ENCODE data around the gene SERPINA12.
"Not testable (repeated sequence)": the region's sequence is repeated elsewhere in the genome, so short reads cannot be mapped to it uniquely, and the experiment has no call there.

Gene SERPINA12

DNA sequence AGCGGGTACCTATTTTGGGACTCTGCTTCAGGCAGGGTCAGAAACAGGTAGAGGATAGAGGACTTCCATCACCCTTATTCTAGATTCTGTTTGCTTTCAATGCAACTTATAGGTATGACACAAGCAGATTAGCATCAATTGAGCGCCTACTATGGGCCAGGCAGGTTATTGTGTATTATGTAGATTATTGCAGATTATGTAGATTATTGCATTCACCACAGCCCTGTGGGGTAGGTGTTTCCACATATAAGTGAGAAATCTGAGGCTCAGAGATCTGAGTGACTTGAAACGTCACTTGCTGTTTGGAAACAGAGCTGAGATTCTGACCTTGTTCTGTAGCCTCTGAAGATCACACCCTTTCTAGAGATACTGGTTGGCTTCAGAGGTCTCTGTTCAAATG, 26.2 kb upstream of the SERPINA12 start:
- no peak for DNase-seq

DNA sequence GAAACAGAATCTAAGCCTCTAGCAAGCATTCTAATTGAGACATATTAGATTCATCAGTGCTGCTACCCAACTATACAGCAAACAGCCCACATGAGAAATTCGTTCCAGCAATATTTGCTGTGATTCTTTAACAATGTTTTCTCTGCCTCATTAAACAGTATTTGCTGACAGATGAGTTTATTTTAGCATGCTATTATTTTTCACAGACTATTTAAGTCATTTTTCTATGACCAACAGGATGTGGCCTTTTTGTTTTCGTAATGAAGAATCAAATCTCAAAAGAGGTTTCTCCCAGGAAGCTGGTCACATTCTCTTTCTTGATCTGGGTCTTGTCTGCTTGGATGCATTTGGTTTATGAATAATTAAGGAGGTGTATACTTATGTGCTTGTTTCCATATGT, 23.2 kb upstream of the SERPINA12 start:
- no peak for DNase-seq

DNA sequence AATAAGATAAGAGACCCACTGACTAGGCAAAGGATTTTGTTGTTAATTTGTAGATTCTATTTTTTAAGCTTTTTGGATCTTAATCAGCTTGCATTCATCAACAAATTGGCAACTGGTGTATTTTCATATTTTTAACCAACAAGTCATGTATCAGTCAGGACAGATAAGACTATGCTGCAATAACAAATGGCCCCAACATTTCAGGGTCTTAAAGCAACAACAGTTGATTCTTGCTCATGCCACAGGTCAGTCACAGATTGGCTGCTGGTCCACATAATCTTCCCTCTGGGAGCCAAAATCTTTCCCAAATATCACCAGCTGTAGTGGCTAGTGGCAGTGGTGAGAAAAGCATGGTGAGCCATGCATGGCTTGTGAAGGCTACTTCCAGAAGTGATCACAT, 21.9 kb upstream of the SERPINA12 start:
- DNase-seq, result no peak

DNA sequence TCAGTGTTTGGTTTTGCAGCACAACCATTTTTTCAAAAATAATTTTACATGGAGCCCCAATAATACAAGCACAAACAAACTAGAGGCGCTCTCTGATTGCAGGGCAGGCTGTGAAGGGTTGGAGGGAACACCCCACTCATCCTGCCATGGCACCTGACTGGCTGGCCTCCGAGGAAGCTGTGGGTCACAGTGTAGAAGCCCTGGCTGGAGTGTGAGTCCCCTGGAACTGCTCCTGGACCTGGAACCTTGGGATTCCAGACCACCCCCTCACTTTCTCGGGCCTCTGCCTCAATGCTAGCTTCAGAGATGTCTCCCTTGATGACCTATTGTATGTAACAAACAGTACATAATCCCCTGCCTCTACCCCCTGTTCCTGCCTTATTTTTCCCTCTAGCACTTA, 14.8 kb upstream of the SERPINA12 start:
- DNase-seq, result no peak

DNA sequence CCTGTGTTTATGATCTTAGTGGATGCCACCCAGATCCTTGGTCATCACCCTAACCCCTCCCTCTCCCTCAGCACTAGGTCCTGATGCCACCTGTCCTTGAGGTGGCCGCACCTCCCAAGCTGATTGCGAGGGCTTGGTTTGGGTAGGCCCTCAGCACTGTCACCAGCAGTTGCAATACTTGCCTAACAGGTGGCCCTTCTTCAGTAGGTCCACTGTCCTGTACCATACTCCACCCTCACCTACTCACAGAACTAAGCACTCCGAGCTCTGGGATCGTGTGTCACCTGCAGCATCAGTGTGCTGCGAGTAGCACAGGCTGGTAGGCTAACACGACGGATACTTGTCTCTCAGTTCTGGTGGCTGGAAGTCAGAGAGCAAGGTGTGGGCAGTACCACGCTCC, 14.0 kb upstream of the SERPINA12 start:
- DNase-seq, result no peak

DNA sequence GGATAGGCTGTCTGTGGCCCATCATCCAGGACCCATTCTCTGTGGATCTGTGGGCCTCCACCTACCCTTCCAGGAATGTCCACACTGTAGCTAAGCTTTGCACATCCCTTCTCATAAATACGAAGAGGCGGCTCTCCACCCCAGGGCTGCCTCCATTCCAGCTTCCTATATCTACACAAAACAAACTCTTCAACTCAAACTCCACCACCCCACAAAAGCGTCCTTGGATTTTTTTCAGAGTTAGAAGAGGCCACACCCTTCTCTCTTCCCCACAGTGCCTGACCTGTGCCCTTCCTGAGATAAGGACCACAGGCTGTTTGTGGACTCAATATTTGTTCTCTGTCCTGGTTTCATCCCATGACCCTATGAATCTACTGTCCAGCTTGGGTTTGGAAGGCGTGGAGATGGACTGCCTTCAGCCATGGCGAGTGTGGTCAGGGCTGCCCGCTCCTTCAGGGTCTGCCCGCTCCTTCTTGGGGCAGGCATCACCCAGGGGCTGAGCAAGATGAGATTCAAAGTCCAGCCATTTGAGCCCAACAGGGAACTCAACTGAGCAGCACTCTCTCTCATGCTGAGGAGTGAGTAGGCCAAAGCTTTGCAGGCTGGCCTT, 13.0 kb upstream of the SERPINA12 start:
- DNase-seq, result no peak

DNA sequence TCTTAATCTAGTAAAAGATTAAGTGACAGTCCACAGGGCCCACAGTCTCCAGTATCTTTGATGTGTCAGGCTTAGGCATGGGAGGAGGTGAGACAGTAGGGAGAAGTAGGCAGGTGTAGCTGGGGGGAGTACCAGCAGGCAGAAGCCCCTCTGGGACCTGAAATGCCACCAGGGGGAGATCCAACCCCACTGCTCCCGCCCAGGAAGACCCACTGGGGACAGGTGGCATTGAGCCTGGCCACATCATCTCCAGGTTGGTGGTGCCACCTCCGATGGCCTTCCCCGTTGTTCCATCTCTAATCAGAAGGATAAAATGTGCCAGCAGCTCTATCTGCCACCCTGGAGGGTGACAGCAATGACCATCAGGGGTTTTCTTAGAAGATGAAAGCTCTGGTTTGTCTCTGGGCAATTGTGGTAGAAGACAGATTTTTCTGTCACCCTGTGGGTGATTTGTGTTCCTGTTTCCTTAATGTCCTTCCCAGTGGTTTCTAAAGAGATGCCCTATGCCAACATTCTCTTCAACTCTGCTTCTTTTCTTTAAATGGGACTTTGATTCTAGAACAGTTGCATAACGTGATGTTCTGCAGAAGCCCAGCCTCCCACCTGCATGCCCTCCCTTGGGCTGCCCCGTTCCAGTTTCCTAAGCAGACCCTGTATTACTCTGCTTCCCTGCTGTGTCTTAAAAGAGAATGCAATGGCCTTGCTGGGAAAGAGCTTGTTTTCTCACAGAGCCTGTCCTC, 12.3 kb upstream of the SERPINA12 start:
- DNase-seq, result no peak

DNA sequence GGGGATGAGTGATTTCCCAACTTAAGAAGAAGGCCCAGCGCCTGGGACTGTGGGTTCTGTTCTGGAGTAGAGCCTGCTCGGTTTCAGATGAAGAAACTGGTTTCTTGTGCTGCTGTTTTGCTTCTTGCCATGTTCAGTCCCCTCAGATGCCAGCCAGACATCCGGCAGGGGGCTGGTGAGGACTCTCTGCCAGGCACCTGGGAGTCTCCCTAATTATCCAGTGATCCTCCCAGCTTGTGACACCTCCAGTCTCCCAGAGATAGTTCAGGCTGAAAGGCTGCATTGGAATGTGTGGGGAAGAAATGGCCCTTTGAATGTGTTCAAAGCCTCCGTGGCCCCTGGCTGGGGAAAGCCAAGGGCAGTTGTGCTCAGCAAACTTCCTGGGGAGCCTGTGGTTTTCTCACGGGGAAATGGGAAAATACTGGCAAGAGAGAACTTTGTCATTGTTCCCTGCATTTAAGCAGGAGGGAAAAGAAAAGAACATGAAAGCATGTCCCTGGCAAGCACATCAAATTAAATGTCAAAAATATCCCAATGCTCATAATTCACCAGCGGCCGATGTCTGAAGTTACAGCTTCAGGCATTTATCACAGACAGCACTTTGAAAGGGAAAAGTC, 8.5 kb upstream of the SERPINA12 start:
- no peak for DNase-seq

DNA sequence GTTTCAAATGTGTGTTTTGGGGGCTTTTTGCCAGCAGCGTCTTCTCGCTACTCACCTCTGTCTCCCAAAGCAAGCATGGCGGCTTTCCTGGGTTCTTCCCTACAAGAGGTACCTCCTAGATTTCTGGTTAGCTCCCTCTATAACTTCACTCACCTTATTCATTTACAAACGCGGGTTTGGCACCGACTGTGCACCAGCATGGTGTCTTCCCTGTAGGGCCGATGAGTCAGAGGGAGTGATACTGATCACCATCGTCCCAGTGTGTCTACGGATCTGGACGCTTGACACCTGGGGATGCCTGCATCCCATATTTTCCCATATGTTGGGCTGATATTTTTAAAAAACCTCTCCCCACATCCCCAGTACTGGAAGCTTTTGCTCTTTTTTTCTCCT, 8.0 kb upstream of the SERPINA12 start:
- no peak for DNase-seq

DNA sequence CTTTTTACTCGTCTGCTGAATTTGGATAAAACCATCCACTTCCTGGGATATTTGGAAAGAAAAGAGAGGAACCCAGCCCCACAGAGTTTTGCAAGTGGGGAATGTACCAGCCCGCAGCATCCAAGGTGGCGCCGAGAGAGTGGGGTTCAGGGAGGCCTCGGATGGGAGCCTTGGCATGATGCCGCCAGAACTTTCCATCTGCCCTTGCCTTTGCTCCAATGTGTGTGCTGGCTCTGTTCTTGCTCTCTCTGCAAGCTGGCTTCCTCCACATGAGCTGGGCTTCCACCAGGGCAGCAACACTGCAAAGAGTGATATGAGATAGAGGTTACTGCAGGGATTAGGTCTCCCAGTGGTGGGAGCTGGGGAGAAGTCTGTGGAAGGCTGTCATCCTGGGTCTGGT, 6.6 kb upstream of the SERPINA12 start:
- DNase-seq, result no peak

DNA sequence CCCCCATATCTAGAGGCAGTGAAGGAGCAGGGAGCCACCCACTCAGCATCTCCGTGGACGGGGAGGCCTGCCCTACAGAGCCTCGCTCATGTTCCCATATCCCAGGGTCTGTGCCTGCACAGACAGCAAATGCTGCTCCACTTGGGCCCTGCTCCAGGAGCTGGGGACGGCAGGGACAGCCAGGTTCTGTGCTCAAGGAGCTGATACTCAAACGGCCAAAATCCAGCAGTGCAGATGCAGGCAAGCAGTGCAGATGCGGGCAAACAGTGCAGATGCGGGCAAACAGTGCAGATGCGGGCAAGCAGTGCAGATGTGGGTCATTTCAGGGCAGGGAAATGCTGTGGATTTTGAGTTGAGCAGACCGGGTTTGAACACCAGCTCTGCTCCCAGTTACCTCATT, 6.2 kb upstream of the SERPINA12 start:
- no peak for DNase-seq

DNA sequence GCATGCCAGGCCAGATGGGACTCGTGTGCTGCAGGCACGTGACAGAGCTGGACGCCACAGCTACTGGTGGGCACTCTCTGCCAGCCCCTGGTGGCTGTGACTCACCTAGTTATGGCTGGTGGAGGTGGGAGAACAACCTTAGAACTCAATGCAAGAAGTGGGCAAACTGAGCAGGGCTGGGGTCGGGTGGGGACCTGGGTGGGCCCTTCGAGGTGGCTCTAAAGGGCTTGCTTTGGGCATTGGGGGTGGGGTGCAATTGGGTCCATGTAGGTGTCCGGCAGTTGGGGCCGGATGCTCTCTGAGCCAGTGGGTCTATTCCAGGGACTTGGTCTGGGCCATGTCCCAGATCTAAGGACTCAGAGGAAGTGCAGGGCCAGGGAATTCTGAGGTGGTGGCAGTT, 5.1 kb upstream of the SERPINA12 start:
- no peak for DNase-seq

DNA sequence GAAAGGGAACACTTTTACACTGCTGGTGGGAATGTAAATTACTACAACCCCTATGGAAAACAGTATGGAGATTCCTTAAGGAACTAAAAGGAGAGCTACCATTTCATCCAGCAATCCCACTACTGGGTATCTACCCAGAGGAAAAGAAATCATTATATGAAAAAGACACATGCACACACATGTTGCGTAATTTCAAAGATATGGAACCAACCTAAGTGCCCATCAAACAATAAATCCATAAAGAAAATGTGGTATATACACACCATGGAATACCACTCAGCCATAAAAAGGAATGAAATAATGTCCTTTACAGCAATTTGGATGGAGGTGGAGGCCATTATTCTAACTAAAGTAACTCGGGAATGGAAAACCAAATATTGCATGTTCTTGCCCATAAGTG, 1.2 kb upstream of the SERPINA12 start:
- not testable (repeated sequence) for DNase-seq

DNA sequence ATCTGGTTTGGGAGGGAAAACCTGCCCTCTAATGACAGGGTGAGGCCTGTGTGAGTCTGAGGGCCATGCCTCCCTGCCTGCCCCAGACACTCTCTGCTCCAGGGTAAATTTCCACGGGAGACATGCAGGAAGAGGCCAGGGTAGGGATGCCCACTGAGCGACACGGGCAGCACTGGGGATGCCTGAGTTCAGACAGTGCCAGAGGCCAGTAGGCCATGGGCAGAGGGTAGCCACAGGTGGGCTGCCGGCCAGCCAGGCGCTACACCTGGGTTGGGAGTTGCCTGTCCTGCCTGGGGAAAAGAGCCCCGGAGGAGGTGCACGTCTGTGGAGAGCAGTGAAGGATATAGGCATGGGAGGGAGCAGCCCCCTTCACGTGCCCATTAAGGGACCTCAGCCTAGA, 3.6 kb downstream of the SERPINA12 start:
- no peak for DNase-seq

DNA sequence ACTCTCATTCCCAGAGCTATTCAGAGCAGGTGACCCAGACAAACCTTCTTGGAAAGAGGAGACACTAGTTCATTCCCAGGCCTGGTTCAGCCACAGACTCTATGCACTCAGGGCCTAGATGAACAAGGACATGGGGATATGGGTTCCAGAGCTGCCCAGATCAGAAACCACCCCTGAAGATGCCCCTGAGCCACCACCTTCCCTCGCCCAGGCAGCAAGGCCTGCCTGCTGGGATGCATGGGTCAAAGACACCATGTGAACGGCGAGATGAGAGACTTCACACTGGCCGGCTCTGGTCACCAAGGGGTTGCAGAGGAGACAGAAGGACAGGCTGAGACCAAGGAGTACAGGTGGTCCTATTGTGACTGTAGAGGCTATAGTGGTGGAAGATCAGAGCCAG, 4.1 kb downstream of the SERPINA12 start:
- DNase-seq, result no peak

DNA sequence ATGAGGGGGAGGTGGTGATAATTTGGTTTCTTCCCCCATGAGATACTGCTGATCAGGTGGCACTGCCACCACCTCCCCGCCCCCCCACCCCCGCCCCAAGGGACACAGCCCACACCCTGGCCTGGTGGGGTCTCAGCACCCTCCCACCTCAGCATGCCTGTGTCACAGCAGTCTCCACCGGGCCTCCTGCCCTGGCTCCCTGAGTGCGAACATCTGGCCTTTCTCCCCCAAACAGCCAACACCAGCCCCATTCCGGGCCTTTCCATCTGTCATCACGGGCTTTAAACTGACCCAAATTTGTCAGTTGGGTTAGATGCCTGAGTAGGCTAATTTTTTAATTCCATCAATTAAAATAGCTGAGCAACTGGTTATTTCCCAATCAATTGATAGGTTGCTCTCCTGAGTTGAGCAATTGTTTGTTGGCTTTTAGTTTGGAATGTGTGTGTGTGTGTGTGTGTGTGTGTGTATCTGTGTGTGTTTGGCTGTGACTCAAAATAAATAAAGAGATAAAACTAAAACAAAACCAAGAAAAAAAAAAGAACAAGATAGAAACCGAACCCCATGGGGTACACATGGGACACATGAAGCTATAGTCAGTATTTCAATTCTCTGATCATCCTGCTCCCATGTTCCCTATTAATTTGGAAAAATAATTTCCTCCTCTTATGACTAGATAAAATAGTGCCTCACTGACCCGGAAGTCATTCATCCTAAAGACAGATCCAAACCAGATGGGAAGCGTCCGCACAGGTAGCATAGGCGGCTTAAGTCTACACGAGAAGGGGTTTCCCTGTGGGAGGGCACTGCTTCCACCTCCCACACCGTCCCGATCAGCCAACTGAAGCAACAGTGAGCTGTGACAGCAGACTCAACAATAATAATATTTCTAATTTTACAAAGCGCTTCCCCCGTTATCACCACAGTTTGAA, 7.4 kb downstream of the SERPINA12 start:
- no peak for DNase-seq

DNA sequence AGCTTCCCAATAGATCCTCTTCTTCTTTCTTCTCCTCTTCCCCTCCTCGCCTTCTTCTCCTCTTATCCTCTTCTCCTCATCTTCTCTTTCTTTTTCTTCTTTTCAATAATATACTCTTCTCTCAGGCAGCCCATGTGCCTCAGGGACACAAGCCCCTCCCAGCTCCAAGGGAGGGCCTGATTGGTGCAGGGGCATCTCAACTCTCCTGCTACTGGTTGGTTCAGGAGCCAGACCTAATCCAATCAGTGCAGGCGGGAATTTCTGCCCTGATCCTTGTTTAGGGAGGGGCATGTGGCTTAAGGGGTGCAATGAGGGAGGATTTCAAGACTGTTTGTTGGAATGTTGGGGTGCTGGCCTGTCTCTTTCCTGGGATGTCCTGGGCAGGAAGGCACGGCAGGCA, 9.0 kb downstream of the SERPINA12 start:
- DNase-seq, result no peak

DNA sequence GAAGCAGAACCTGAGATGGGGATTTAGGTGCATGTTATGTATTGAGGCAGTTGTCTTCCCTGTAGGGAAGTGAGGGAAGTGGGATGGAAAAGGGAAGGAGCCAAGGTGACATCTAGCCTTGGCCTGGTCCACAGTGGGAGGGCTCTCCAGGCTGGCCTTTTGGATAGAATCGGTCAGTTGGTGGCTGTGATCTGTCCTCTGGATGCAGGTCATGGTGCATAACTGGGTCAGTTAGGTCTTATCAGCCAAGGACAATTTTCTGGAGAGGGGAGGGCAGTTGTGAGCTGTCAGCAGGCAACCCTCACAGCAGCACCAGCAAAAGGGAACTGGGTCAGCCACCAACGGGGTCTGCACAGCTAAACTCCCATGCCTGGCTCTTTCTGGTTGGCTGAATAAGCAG, 9.6 kb downstream of the SERPINA12 start:
- DNase-seq, result no peak

DNA sequence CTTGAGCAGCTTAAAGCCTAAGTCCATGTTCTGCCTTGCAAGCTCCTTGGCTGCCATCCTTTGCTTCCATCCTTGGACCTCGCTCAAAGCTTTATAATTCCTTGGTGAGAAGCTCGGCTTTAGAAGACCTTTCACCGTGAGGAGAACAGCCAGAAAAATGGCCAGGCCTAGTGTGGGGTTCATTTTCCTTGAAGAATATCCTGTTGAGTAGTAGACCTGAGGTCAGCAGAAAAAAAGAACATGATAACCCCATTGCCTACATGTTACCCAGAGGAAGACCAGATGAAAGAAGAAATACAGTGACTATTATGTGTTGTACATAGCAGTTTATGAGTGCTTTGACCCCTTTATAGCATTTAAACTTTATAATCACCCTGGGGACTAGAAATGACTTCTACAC, 11.1 kb downstream of the SERPINA12 start:
- DNase-seq, result no peak

DNA sequence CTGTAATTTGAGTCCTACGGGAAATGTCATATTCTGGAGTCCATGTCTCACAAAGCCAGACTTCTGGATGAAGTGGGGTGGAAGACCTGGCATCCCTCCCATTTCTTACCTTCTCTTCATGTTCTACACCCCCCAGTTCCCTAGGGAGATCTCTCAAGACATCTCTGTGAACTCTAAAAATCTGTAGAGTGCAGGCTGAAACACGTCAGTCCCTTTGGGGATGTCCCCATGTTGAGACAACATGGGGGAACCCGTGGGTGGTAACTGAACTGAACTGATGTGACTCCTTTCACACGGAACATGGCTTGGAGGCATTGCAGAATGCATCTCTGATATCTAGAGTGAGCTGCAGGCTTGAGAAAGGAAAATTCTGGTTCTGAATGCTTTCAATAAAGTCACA, 15.2 kb downstream of the SERPINA12 start:
- no peak for DNase-seq

DNA sequence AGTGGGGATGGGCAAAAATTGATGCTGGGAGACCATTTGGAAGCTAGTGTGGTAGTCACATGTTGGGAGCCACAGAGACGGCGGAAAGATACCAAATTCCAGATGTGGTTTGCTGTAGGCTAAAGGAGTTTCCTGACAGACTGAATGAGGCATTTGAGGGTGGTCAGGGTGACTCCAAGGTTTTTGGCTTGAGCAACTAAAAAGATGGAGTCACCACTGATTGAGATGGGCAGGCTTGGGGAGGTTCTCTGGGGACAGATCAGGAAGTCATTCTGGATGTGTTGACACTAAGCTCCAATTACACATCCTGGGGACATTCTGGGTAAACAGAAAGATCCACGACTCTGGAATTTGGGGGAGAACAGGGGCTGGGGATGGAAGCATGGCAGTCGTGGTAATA, 17.8 kb downstream of the SERPINA12 start:
- DNase-seq, result no peak

DNA sequence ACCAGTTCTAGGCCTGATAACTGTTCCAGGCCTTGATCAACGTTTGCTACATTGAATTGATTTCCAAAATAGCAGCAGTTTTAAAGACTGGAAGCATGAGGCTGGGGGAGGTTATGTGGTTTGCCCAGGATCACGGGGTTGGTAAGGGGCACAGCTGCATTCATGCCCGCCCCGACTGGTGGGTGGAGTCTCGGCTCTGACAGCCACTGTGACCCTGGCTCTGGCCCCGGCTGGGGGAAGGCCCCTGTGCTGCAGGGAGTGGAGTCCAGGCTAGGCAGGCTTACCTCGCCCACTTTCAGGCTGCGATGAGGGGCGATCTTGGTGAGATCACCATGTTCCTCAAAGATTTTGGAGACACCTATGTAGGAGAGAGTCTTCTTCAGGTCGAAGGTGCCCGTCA, 19.9 kb downstream of the SERPINA12 start:
- DNase-seq, result no peak

DNA sequence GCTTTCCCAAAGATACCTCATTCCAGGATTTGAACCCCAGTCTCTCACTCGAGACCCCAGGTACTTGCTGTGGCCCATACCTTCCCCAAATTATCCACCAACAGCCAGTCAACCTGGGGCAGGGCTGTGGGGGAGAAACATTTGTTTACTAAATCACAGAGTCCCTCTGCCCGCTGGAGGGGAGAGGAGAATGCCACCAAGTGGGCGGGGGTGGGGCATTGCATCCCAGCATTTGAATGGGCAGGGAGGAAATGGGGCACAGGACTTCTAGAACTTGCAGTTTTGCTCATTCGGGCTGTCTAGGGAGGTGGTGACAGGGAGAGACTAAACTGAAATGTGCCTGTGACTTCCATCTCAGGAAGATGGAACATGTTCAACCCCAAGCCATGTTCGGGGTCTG, 22.4 kb downstream of the SERPINA12 start:
- no peak for DNase-seq
